KBM-7 (cell line): ENCODE results near the gene SCAPER.
"Not testable (repeated sequence)": the region's sequence is repeated elsewhere in the genome, so short reads cannot be mapped to it uniquely, and the experiment has no call there.

Source experiments
- DNase-seq: peaks from one replicate; pipeline ENCODE4 v3.0.0-alpha.2; 2015
- in situ Hi-C: fragments of 300-500 bp; cut with MboI; formaldehyde crosslinking; loops from 2 replicates; pipeline ENCODE4 v1.14.3; 2020; ENCODE audit warnings: low sequenced_read_pairs, low pct_unique_long_range_greater_than_20kb, mixed read lengths

Gene SCAPER

DNA sequence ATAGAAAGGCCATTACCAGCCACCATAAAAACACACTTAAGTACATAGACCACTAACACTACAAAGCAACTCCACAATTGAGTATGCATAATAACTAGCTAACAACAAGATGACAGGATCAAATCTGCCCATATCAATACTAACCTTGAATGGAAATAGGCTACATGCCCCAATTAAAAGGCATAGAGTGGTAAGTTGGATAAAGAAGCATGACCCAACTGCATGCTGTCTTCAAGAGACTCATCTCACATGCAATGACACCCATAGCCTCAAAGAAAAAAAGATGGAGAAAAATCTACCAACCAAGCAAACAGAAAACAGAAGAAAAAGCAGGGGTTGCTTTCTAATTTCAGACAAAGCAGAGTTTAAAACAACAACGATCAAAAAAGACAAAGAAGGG lies 349.9 kb downstream of the SCAPER start:
- DNase-seq: no peak
- in situ Hi-C loops: no loop called here

DNA sequence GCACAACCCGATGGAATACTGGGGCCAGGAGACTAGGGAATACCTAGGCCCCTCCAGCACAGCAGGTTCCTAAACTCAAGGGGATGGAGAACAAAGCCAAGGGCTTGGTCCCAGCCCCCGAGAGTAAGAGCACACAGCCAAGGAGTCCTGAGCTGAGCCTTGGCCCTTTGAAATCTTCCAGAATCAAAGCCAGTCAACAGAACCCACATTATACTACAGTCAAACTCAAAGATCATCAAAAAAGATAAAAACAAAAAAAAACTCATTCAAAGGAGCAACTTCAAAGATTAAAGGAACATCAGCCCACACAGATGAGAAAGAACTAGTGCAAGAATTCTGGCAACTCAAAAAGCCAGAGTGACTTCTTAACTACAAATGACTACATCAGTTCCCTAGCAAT lies 351.6 kb downstream of the SCAPER start:
- in situ Hi-C loops: no loop called here
- no peak for DNase-seq

DNA sequence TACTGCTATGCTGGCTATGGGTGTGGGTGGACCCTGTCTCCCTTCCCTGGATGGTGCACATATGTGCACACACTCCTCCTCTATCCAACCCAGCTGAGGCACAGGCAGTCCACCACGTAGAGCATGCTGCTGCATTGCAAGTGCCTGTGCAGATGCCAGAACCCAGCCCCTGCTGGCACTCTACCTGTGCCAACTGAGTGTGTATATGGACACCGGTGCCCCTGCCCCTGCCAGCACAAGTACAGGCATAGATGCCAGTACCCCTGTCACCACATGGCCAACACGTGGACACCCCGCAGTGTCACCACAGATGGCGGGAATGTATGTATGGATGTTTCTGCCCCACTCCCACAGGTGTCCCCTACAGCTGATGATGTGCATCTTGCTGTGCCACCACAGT lies 352.0 kb downstream of the SCAPER start:
- DNase-seq: no peak
- in situ Hi-C loops: no loop called here

DNA sequence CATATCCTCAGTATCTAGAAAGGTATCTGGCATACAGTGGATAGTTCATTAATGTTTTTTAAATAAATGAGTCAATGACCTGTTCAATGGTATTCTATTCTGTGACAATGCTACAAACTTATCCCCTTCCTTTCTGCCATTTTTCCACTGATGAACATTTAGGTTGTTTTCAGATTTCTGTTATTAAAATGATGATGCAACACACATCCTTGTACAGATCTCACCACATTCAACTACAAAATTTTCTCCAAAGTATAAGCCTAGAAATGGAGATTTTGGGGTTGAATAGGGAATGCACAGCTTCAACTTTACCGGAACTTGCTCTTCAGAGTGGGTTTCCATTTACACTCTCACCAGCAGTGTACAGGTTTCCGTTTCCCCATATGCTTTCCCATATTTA lies 358.3 kb downstream of the SCAPER start:
- in situ Hi-C loops: no loop called here
- no peak for DNase-seq

DNA sequence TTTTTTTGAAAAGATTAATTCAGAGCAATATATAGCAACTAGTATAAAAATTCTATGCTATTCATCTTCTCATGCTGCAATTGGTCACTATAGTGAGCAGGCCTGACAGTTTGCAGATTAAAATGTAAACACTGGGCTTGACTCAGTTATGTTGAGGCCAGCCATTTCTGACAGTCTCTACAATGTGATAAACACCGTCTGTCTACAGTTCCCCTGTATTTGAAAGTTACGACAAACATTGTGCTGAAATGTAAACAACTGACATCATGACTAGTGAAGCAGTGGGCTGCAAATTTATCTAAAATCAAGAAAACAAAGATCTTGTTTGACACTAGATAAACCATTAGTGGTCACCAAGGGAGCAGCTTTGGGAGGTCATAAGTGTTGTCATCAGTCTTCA lies 371.1 kb downstream of the SCAPER start:
- in situ Hi-C loops: no loop called here

DNA sequence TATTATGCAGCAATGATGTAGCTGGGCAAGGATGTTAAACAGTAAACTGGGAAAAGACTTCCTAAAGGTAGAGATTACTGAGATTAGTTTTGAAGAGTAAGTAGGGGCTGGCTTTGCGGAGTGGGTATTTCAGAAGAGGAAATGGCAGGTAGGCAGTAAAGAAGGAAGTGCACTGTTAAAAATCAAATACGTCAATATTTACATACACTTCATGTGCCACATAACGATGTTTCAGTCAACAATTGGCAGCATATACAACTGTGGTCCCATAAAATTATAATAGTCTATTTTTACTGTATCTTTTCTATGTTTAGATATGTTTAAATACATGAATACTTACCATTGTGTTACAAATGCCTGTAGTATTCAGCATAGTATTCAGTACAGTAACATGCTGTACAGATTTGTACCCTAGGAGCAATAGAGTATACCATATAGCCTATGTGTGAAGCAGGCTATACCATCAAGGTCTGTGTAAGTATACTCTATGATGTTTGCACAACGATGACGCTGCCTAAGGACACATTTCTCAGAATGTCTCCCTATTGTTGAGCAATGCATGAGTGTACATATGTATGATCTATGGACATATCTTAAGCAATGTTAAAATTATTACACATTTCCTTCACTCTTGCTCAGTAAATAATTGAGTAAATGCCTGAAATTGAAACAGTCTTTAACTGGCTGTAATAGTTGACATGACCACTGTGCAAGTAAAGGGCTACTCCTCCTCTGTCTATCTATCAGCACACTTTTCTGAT lies 371.9 kb downstream of the SCAPER start:
- in situ Hi-C loops: no loop called here
- no peak for DNase-seq

More for the DNA sequence above, 371.1 kb downstream of the SCAPER start:
- no peak for DNase-seq

DNA sequence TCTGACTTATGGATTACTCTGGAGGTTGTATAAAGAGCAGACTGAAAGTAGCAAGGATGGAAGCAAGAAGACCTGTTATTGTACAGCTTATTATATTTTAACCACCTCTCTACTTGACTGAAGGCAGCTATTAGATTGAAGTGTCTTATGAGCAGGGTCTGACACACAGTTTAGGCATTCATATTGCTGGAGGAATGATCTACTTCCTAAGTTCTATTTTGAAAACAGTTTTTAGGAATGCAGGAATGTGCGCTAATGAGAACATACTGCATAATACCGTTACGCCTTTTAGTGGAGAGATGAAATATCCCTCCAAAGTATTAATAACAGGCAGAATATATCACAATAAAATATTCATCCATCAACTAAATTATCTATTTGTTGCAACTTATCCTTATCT lies 375.2 kb downstream of the SCAPER start:
- in situ Hi-C loops: no loop called here
- no peak for DNase-seq

DNA sequence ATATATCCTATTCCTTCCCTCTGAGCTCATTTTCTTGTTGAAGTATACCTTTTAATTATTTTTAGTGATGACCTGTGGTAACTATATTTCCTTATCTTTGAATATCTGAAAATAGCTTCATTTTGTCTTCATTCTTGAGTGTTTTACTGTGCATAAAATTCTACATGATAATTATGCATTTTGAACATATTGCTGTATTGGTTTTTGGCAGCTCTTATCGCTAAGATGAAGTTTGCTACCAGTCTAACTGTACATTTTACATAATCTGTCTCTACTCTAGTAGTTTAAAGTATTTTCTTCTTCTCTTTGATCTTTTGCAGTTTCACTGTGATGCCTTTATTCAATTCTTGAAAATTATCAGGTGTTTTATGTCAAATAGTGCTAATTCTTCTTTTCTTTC lies 379.0 kb downstream of the SCAPER start:
- in situ Hi-C loops: no loop called here
- no peak for DNase-seq

DNA sequence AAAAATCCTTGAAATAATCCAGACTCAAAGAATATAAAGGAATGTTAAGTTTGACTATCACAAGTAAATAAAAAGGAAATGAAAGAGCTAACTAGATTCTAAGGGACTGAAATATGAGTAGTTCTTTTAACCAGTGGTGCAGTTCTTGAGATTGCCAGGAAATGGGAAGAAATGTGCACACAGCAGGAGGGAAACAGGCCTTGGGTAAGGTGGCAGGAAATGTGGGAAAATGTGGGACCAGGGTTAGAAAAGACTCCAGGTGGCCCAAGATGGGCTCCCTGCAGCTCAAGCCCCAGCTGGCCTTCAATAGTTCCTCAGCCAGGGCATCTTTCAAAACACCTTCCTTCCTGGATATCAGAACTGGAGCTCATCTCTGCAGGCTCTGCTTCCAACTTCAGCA lies 387.2 kb downstream of the SCAPER start:
- peak; percentile 62 for DNase-seq

DNA sequence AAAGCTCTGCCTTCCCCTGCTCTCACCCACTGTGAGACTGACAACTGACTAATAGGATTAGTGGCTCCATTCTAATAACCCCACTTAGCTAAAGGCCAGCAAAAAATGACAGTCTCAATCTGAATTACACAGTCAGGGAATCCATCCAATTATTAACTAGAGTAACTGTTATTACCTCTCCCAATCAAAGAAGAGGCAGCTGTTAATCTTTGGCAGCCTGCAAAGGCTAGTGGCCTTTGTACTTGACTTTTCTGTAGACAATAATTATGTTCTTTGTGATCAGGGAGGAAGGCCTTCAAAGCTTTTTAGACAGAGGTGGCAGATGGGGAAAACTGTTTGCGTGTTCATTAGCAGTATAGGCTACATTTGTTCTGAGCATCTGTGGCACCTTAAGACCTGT lies 390.9 kb downstream of the SCAPER start:
- in situ Hi-C loops: no loop called here
- no peak for DNase-seq

More for the DNA sequence above, 387.2 kb downstream of the SCAPER start:
- in situ Hi-C loops: no loop called here

DNA sequence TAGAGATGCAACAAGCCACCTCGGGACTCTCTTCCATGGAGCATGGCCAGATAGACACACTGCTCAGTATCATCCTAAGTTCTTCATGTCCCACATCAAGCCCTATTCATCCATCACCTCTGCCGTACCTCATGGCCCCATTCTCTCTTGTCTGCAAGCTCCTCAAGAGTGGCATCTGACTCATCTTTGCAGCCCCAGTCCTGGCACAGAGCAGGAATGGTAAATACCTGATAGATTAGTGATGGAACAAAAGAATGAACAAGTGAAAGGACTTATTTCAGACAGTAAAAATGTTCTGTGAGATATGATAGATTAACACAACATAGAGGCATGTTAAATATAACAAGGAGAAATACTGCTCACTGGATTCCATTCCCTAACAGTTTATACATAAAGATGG lies 392.2 kb downstream of the SCAPER start:
- DNase-seq: no peak
- in situ Hi-C loops: no loop called here

DNA sequence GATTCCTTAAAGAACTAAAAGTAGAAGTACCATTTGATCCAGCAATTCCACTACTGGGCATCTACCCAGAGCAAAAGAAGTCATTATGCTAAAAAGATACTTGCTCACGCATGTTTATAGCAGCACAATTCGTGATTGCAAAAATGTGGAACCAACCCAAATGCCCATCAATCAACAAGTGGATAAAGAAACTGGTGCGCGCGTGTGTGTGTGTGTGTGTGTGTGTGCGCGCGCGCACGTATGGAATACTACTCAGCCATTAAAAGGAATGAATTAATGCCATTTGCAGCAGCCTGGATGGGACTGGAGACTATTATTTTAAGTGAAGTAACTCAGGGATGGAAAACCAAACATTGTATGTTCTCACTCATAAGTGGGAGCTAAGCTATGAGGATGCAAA lies 394.5 kb downstream of the SCAPER start:
- DNase-seq, in situ Hi-C loops: not testable (repeated sequence)

DNA sequence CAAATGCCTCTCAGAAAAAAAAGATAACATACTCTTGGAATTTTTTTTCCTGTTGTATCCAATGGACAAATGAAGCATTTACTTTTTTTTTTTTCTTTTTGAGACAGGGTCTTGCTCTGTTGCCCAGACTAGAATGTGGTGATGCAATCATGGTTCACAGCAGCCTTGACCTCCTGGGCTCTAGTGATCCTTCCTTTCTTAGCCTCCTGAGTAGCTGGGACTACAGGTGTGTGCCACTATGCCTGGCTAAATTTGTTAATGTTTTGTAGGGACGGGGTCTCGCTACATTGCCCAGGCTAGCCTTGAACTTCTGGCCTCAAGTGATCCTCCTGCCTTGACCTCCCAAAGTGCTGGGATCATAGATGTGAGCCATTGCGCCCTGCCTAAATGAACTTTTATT lies 401.3 kb downstream of the SCAPER start:
- in situ Hi-C loops: no loop called here
- DNase-seq: no peak

DNA sequence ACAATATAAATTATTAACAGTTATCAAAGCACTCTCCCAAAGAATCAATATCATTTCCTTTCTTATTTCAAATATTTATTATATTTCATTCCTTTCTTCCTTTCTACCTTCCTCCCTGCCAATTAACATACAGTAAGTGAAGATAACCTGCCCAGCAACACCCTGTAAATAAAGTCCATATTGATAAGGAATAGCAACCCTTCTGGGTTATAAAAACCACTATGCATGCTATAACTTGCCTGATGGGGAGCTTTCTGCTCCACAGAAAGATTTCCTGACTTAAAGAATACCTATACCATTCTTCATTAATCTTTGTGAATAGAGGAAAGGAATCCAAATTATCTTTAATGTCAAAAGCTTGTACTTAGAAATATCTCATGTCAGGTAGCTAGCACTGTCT lies 402.0 kb downstream of the SCAPER start:
- in situ Hi-C loops: no loop called here
- no peak for DNase-seq

DNA sequence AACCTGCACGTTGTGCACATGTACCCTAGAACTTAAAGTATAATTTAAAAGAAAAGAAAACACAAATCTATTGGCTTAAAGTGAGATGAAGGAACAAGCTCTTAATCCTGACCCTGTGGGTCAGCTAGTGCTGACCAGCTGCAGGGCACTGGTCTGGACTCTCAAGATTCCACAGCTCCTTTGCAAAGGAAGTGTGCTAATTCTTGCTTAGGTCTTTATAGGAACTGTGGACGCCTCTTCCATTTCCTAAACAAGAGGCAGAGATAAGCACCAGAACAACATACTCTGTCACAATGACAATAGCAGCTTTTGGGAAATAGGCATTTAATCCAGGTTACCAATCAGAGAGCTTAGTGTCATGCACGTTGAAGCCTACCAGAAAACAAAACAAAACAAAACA lies 402.5 kb downstream of the SCAPER start:
- in situ Hi-C loops: no loop called here
- no peak for DNase-seq

DNA sequence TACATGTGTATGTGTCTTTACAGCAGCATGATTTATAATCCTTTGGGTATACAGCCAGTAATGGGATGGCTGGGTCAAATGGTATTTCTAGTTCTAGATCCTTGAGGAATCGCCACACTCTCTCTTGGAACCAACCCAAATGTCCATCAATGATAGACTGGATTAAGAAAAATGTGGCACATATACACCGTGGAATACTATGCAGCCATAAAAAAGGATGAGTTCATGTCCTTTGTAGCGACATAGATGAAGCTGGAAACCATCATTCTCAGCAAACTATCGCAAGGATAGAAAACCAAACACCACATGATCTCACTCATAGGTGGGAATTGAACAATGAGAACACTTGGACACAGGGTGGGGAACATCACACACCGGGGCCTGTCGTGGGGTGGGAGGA lies 403.0 kb downstream of the SCAPER start:
- in situ Hi-C loops, DNase-seq: not testable (repeated sequence)

DNA sequence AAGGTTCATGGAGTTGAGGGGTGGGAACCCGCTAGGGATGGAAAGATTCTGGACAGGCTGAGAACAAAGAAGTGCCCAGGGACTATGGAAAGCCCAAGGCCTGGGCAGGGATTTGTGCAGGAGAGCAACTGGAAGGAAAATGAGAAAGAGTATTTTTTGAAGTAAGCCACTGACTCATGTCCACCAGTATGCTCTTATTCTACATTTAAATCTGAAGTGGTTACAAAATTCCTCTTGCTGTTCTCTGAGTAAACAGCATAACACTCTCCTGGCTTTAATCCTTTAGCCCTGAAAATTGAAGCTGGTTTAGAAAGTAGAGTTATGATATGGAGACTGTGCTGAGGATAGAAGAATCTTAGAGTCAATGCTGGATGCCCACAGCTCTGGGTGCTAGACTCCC lies 403.4 kb downstream of the SCAPER start:
- in situ Hi-C loops: no loop called here
- no peak for DNase-seq

DNA sequence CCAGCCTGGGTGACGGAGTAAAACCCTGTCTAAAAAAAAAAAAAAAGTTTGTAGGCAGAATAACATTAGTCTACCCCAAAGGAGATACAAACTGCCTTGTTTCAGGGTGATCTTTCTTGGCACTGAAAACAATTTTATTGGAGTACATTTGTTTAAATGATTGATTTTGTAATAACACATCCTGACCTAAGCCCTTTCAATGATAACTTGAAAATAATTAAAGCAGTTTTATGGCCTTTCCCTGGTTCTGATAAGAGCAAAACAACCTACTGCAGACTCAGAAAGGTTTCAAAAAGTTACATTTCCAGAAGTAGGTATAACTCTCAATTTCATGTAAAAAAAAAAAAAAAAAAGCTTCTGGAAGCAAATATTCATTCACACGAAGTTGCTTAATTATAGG lies 404.1 kb downstream of the SCAPER start:
- no peak for DNase-seq

DNA sequence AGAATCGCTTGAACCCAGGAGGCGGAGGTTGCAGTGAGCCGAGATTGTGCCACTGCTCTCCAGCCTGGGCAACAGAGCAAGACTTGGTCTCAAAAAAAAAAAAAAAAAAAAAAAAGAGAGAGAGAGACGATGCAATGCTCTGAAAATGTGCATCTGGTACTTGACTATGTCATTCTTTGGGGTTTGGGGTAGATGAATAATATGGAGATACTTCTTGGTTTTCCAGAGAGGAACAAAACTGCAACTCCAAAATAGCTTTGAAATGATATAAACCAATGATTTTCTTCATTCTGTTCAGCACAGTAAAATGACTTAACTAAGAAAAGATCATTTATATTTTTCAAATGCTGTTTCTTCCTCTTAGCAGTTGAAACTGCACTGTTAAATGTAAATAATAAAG lies 409.7 kb downstream of the SCAPER start:
- in situ Hi-C loops: loop anchor here (25.0 kb wide), 1 partner anchor 92 kb away; no protein-coding TSS in a partner anchor
- no peak for DNase-seq

More for the DNA sequence above, 404.1 kb downstream of the SCAPER start:
- in situ Hi-C loops: no loop called here

DNA sequence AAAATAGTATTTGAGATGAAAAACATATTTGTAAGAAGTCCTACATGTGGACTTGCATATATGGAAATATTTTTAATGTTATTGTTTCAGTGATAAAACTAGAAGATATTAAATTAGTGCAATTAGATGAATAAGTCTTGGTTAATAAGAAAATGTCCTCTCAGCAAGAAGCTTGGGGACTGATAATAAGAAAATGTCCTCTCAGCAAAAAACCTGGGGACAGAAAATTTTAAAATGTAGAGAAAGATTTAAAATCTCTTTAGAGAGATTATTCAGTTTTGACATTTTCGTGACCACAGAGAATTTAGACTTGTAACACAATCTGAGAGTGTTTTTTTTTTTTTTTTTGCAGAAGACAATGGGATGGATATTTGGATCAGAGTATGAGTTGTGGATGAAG lies 412.6 kb downstream of the SCAPER start:
- no peak for DNase-seq
- in situ Hi-C loops: loop anchor here (25.0 kb wide), 1 partner anchor 95 kb away; no protein-coding TSS in a partner anchor

DNA sequence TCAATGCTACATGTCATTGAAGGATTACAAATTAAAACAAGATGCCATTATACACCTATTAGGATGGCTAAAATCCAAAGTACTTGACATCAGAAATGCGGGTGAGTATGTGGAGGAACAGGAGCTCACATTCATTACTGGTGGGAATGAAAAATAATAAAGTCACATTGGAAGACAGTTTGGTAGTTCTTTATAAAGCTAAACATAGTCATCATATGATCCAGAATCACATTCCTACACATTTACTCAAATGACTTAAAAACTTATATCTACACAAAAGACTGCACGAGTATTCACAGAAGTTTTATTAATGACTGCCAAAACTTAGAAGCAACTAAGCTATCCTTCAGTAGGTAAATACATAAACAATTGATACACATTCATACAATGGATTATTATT lies 421.4 kb downstream of the SCAPER start:
- no peak for DNase-seq
- in situ Hi-C loops: loop anchor here (25.0 kb wide), 1 partner anchor 104 kb away; no protein-coding TSS in a partner anchor
